Stimulated activated CD4-positive, alpha-beta T cell treated with anti-CD3 and anti-CD28 coated beads, Interleukin-4, amount 100 ng/mL, for 1 hour (primary cell): ENCODE measurements around the gene CLASRP.

ENCODE experiments used
- DNase-seq: peaks from one replicate; pipeline ENCODE4 v3.0.0-alpha.2; 2020

CLASRP gene

GRCh38 chr19:45063851-45064801, 25.3 kb downstream of the CLASRP start:
- DNase-seq = no peak

- DNase-seq = no peak
Observed at GRCh38 chr19:45066921-45067661, 28.2 kb downstream of the CLASRP start.

- DNase-seq = no peak
Observed at GRCh38 chr19:45068041-45068440, 29.2 kb downstream of the CLASRP start.

- DNase-seq = no peak
Observed at GRCh38 chr19:45069056-45069455, 30.2 kb downstream of the CLASRP start.

GRCh38 chr19:45070214-45070613, 31.4 kb downstream of the CLASRP start:
- no peak for DNase-seq

- DNase-seq = no peak
Observed at GRCh38 chr19:45070861-45071544, 32.2 kb downstream of the CLASRP start.

GRCh38 chr19:45071545-45071938, 32.7 kb downstream of the CLASRP start:
- no peak for DNase-seq

GRCh38 chr19:45071969-45072790, 33.3 kb downstream of the CLASRP start:
- no peak for DNase-seq

GRCh38 chr19:45074744-45075300, 36.0 kb downstream of the CLASRP start:
- no peak for DNase-seq

- peak; percentile 19 for DNase-seq
Observed at GRCh38 chr19:45075301-45076028, 36.6 kb downstream of the CLASRP start.

GRCh38 chr19:45076029-45076850, 37.4 kb downstream of the CLASRP start, which contains the start of gene ZNF296:
TSS of gene ZNF296 (minus strand) at chr19:45076478. CDS start at chr19:45076373, 105 bp downstream.
- peak; percentile 85 for DNase-seq

GRCh38 chr19:45076851-45077730, 38.2 kb downstream of the CLASRP start:
- no peak for DNase-seq

- no peak for DNase-seq
Observed at GRCh38 chr19:45078390-45079062, 39.7 kb downstream of the CLASRP start.

GRCh38 chr19:45079063-45079910, 40.4 kb downstream of the CLASRP start, which contains the start of gene GEMIN7:
TSS of gene GEMIN7 (plus strand) at chr19:45079260. CDS start at chr19:45090115, 10,855 bp downstream.
- peak; percentile 84 for DNase-seq

- DNase-seq = no peak
Observed at GRCh38 chr19:45079911-45080370, 41.1 kb downstream of the CLASRP start.

GRCh38 chr19:45082170-45082569, 43.3 kb downstream of the CLASRP start:
- no peak for DNase-seq

GRCh38 chr19:45086480-45086879, 47.6 kb downstream of the CLASRP start:
- DNase-seq = no peak
